Measurements from ENCODE around the gene TNRC6A. TPM values are rescaled to one million over a fixed set of nuclear protein-coding genes. Genes with fewer than 3 reads are reported as not detected.

TNRC6A gene
- total and polyA plus RNA-seq, 9 of the 15 experiments (the other 6 are each of a cell fraction or from before 2014, with no cell fraction given), result 3.4 to 32.1 (median 26.6) TPM

DNA sequence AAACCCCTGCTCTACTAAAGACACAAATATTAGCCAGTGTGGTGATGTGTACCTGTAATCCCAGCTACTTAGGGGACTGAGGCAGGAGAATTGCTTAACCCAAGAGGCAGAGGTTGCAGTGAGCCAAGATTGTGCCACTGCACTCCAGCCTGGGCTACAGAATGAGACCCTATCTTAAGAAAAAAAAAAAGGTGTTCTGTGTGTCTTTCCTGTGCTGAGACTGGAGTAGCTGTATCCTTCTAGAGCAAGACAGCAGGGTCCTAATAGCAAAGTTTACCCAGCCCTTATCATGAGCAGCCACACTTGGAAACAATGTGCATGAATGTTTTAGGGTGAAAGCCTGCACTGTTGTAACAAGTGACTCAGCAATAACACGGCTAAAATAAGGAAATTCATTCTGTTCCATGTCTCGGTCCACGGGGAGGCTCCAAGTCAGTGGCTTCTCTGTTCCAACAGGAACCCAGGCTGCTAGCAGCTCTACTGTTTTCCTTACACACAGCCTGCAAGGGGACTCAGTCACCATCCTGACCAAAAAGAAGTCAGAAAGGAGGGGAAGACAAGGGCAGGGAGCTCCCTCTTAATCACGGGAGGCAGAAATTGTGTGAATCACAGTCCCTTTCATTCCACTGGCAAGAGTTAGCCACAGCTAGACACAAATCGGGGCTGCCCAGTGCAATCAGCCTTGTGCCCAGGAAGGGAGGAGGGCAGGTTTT, 109.3 kb downstream of the TNRC6A start (continued):
- TF ChIP-seq E4F1 (CRISPR knock-in tag; IDR thresholded peaks at IDR 0.05; ENCODE audit: borderline replicate concordance), result no peak
- TF ChIP-seq SIRT6 (IDR thresholded peaks at IDR 0.05; ENCODE audit: low read depth, low read length), result no peak
- peak; percentile 50; the same call in 1 of the 2 replicates for TF ChIP-seq MEF2D (tag; conservative IDR thresholded peaks at IDR 0.05; ENCODE audit: low read depth)
- TF ChIP-seq WHSC1 (IDR thresholded peaks at IDR 0.05; ENCODE audit: low read length), result no peak
- no peak for TF ChIP-seq ZNF589 (CRISPR knock-in tag; IDR thresholded peaks at IDR 0.05; ENCODE audit: low read depth)
- TF ChIP-seq ATF4 (CRISPR knock-in tag; IDR thresholded peaks at IDR 0.05), result peak; percentile 51; the same call in 1 of the 2 replicates
- no peak for TF ChIP-seq HMG20B (CRISPR knock-in tag; IDR thresholded peaks at IDR 0.05)
- TF ChIP-seq, protein P1, sequence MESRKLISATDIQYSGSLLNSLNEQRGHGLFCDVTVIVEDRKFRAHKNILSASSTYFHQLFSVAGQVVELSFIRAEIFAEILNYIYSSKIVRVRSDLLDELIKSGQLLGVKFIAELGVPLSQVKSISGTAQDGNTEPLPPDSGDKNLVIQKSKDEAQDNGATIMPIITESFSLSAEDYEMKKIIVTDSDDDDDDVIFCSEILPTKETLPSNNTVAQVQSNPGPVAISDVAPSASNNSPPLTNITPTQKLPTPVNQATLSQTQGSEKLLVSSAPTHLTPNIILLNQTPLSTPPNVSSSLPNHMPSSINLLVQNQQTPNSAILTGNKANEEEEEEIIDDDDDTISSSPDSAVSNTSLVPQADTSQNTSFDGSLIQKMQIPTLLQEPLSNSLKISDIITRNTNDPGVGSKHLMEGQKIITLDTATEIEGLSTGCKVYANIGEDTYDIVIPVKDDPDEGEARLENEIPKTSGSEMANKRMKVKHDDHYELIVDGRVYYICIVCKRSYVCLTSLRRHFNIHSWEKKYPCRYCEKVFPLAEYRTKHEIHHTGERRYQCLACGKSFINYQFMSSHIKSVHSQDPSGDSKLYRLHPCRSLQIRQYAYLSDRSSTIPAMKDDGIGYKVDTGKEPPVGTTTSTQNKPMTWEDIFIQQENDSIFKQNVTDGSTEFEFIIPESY (CRISPR knock-in tag; IDR thresholded peaks at IDR 0.05), result no peak
- TF ChIP-seq NCOA4 (IDR thresholded peaks at IDR 0.05; ENCODE audit: partially characterized antibody), result no peak
- TF ChIP-seq, protein P2, sequence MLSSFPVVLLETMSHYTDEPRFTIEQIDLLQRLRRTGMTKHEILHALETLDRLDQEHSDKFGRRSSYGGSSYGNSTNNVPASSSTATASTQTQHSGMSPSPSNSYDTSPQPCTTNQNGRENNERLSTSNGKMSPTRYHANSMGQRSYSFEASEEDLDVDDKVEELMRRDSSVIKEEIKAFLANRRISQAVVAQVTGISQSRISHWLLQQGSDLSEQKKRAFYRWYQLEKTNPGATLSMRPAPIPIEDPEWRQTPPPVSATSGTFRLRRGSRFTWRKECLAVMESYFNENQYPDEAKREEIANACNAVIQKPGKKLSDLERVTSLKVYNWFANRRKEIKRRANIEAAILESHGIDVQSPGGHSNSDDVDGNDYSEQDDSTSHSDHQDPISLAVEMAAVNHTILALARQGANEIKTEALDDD (IDR thresholded peaks at IDR 0.05), result peak; percentile 62
- TF ChIP-seq MTA3 (IDR thresholded peaks at IDR 0.05; ENCODE audit: borderline replicate concordance), result peak; percentile 73
- TF ChIP-seq KAT8 (IDR thresholded peaks at IDR 0.05; ENCODE audit: low read depth), result no peak
- TF ChIP-seq NELFE (IDR thresholded peaks at IDR 0.05; ENCODE audit: insufficient read depth, insufficient read length), result no peak
- no peak for TF ChIP-seq RBM22 (IDR thresholded peaks at IDR 0.05; ENCODE audit: low read depth, low read length, poor library complexity, severe bottlenecking)
- TF ChIP-seq ZNF311 (CRISPR knock-in tag; IDR thresholded peaks at IDR 0.05), result no peak
- TF ChIP-seq TAF15 (IDR thresholded peaks at IDR 0.05; ENCODE audit: low read depth, low read length), result no peak
- no peak for TF ChIP-seq PPARD (CRISPR knock-in tag; IDR thresholded peaks at IDR 0.05)
- TF ChIP-seq, protein P3, sequence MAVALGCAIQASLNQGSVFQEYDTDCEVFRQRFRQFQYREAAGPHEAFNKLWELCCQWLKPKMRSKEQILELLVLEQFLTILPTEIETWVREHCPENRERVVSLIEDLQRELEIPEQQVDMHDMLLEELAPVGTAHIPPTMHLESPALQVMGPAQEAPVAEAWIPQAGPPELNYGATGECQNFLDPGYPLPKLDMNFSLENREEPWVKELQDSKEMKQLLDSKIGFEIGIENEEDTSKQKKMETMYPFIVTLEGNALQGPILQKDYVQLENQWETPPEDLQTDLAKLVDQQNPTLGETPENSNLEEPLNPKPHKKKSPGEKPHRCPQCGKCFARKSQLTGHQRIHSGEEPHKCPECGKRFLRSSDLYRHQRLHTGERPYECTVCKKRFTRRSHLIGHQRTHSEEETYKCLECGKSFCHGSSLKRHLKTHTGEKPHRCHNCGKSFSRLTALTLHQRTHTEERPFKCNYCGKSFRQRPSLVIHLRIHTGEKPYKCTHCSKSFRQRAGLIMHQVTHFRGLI (CRISPR knock-in tag; IDR thresholded peaks at IDR 0.05), result no peak
- TF ChIP-seq HNRNPK (IDR thresholded peaks at IDR 0.05; ENCODE audit: low read depth, low read length, poor library complexity, severe bottlenecking), result no peak
- TF ChIP-seq CSDE1 (IDR thresholded peaks at IDR 0.05), result no peak
